Posterior vena cava (tissue), 2 donors: ENCODE data around the gene SH3BP4. TPM values are rescaled to one million over a fixed set of nuclear protein-coding genes. Genes with fewer than 3 reads are reported as not detected.

Experiments used
- DNase-seq: peaks from one replicate; pipeline ENCODE4 v3.0.0-alpha.2; 2020; ENCODE audit warnings: low spot score
- intact Hi-C, 2 donors: fragments of 100-400 bp; cut with DNase I; formaldehyde crosslinking; loops; one replicate each; pipeline versions ENCODE4 v1.14.1 to v1.14.2; 2022 to 2023
- total RNA-seq, 2 donors: library from RNA; stranded (reverse); fragmentation: NEBNext Ultra II Directional; extraction: Animal tissue kit (Norgen Biotek cat#: 25700); gene quantifications; one replicate each; pipeline ENCODE4 v1.2.1, GENCODE V29; 2021
- donor health status: DM: yes; HTN: yes; CAD: no.
- donor health status: DM: yes; HTN: yes; CAD: no.

The SH3BP4 gene
- total RNA-seq, 2 donors from 2014 or later: 17.5 to 19.2 TPM

- intact Hi-C loops: no loop called here
- DNase-seq: no peak
Measured at GRCh38 chr2:234993541-234993981, 41.7 kb downstream of the SH3BP4 start.

DNA sequence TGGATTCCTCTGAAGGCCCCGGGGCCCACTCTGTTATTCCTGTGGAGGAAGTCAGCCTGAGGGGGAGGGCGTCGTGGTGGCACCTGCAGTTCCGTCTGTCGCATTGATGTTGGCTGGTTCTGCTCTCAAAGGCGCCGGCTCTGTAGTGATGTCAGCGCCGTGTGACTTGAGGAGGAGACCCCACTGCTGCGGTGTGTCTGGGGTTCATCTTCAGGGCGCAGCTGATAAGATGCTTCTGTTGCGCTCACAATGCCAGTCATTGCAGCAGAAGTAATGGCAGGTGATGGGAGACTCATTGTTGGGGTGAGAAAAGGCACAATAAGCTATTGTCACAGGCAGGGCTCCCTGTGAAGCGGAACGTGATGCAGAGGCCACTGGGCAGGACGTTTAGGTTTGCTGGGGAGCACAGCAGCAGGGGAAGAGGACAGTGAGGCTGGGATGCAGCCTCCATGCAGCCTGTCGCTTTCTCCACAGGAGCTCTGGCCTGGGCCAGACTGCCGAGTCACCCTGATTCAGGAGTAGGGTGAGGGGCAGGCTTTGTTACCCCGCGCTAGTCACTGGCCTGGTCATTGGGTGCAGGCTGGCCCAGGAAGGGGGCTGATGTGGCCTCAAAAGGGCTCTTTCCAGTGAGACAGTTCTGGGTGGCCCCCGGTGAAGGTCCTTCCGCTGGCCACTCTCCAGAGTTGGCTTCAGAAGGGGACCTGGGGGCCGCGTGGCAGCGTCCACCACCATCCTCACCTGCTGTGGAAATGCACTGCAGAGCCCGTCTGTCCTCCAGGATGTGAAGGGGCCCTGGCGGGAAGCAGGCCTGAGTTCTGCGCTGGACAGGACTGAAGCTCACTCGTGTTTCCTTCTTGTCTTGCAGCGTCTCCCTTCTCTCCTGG is 42.9 kb downstream of the SH3BP4 start:
- intact Hi-C loops: no loop called here

GRCh38 chr2:234995332-234996068 is 43.7 kb downstream of the SH3BP4 start:
- DNase-seq: no peak
- intact Hi-C loops: no loop called here

More for the DNA sequence above, 42.9 kb downstream of the SH3BP4 start:
- DNase-seq: no peak

DNA sequence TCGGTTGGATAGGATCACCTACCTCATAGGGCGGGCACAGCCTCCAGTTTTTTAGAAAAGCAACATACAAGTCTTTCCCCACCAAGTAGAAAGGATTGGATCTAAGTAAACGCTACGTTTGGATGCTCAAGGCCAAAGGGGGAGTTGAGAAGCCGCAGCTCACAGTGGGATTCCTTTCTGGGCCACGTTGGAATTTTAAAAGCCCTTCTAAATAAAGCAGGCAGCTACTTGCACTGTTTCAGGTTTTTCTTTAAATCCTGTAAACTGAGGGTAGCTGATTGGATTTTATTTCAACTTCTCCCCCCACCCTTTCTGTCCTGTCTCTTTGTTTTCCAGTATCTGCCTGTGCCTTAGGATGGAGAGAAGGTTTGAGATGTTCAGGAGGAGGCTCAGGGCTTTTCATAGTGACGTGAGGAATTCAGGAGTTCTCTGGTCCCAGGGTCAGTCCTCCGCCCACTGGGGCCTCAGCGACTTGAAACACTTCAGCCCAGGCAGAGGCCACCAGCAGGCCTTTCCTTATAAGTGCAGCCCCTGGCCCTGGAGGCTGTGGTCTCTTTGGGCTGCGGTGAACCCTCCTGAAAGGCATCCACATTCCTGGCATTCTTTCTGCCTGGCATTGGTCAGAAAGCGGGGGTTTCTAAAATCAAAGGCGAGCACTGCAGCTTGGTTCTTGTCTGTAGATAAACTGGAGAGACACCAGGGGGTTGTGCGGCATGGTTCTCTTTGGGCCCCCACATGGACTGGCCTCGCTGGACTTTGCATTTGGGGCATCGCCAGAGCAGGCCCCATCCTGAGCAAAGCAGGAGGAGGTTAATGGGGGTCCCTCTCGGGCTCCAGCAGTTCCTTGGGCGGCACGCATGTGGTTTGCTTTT is 44.5 kb downstream of the SH3BP4 start:
- no peak for DNase-seq
- intact Hi-C loops: no loop called here

GRCh38 chr2:234996941-234997270 is 45.1 kb downstream of the SH3BP4 start:
- DNase-seq: no peak
- intact Hi-C loops: no loop called here

DNA sequence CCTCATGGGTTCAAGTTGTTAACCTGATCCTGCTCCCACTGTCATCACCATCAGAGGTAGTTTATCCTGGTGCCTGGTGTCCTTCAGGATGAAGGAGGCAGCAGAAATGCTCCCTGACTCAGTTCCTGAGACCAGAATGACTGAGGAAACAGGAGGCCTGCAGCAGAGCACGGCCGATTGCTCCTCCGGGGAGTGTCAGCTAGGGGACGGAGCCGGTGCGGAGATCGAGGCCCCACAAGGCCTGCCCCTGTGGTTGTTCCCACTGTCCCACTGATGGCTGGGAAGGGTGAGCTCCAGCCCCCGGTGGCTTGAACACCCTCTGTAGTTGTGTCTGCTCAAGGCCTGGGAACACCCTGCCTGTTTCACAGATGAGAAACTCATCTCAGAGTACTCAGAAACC is 45.6 kb downstream of the SH3BP4 start:
- intact Hi-C loops: no loop called here
- no peak for DNase-seq

DNA sequence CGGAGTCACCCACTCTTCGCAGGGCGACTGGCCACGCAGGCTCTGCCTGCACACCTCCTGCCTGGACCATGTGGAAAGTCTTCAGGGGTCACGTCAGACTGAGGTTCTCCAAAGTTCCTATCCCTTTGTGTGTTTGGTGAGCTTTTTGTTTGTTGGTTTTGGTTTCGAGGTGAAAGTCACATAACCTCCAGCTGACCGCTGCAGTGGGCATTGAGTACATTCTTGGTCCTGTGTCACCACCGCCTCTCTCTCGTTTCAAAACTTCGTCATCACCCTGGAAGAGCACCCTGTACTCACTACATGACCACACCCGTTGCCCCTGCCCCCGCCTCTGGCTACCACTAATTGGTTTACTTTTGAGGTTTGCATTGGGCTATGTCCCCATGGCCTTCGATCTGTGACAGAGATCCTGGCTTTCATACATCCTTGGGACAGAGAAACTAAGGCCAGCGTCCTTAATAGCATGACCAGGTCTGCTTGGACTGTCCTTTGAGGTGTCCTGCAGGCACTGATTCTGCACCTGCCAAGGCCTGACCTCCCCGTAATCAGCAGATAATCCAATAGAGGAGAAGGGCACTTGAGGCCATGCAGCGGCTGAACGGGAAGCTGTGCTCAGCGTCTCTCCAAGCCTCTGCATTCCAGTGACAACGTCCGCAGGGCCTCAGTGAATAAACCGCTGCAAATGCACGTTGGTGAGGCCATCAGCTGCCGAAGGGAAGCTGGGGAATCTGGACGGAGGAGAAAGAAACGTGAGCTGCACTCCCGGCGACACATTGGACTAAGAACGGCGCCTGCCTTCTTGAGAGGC is 46.8 kb downstream of the SH3BP4 start:
- intact Hi-C loops: loop anchor here in 1 of 2 donors (2.0 kb wide), 1 partner anchor 58 kb away; no protein-coding TSS in a partner anchor
- DNase-seq: no peak

GRCh38 chr2:234999740-235000425 is 48.1 kb downstream of the SH3BP4 start:
- no peak for DNase-seq
- intact Hi-C loops: loop anchor here in 1 of 2 donors (2.0 kb wide), 1 partner anchor 59 kb away; no protein-coding TSS in a partner anchor

- intact Hi-C loops: no loop called here
- DNase-seq: no peak
Measured at GRCh38 chr2:235000426-235001236, 48.8 kb downstream of the SH3BP4 start.

GRCh38 chr2:235001237-235002133 is 49.7 kb downstream of the SH3BP4 start:
- no peak for DNase-seq
- intact Hi-C loops: no loop called here

- intact Hi-C loops: no loop called here
- no peak for DNase-seq
Measured at GRCh38 chr2:235002198-235003095, 50.6 kb downstream of the SH3BP4 start.

- intact Hi-C loops: no loop called here
- DNase-seq: no peak
Measured at GRCh38 chr2:235003096-235003775, 51.4 kb downstream of the SH3BP4 start.

DNA sequence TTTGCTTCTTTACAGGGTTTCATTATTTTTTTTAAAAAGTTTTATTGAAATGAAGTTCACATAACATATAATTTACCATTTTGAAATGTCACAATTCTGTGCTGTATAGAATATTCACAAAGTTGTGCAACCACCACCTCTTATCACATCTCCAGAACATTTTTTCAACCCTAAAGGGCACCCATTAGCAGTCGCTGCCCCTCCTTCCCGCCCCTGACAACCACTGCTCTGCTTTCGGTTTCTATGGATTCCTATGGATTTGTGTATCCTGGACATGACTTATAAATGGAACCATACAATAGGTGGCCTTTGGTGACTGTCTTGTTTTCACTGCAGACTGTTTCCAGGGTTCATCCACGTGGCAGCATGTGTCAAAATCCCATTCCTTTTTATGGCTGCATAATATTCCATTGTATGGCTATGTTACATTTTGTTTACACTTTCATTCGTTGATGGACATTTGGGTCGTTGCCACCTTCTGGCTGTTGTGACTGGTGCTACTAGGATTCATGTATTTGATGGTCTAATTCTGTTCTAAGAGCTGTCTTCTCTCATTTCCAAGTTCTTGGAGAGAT is 52.6 kb downstream of the SH3BP4 start:
- DNase-seq: no peak
- intact Hi-C loops: no loop called here

GRCh38 chr2:235005023-235005422 is 53.2 kb downstream of the SH3BP4 start:
- DNase-seq: no peak
- intact Hi-C loops: no loop called here
